ENCODE results near the gene MEIS1.

MEIS1 gene

GRCh38 chr2:66547118-66547517, 112.2 kb downstream of the MEIS1 start:
- no peak overlapping the region for H2AFZ ChIP-seq (ENCODE audit: low read depth, low read length)
- no peak overlapping the region for H3K9ac ChIP-seq (ENCODE audit: low read length)
- peaks cover 10% of the 10 kb centered on the region; the same call in 1 of the 2 replicates for H3K4me1 ChIP-seq (ENCODE audit: low read length)
- H3K79me2 ChIP-seq (ENCODE audit: low read length): no peaks in the 10 kb centered on the region
- no peak overlapping the region for H3K4me2 ChIP-seq (ENCODE audit: low read length)
- no peaks in the 10 kb centered on the region for H3K9me3 ChIP-seq (ENCODE audit: insufficient read depth, low read length)
- H3K27ac ChIP-seq (ENCODE audit: low read length): no peak overlapping the region
- H3K4me3 ChIP-seq (ENCODE audit: low read length): no peak overlapping the region
- H3K36me3 ChIP-seq (replicated peaks; ENCODE audit: low read depth, low read length): no peaks in the 10 kb centered on the region
- H4K20me1 ChIP-seq (ENCODE audit: insufficient read depth, low read length): no peaks in the 10 kb centered on the region
- no peak for TF ChIP-seq EZH2phosphoT487 (IDR thresholded peaks at IDR 0.05; ENCODE audit: low read depth)
- no peak for TF ChIP-seq CTCF (IDR thresholded peaks at IDR 0.05; ENCODE audit: low read depth, low read length)
- H3K27me3 ChIP-seq (ENCODE audit: low read depth, low read length): no peaks in the 10 kb centered on the region

GRCh38 chr2:66547887-66548286, 113.0 kb downstream of the MEIS1 start:
- no peak overlapping the region for H3K27ac ChIP-seq (ENCODE audit: low read length)
- no peaks in the 10 kb centered on the region for H4K20me1 ChIP-seq (ENCODE audit: insufficient read depth, low read length)
- TF ChIP-seq EZH2phosphoT487 (IDR thresholded peaks at IDR 0.05; ENCODE audit: low read depth): no peak
- no peak for TF ChIP-seq CTCF (IDR thresholded peaks at IDR 0.05; ENCODE audit: low read depth, low read length)
- no peaks in the 10 kb centered on the region for H3K9me3 ChIP-seq (ENCODE audit: insufficient read depth, low read length)
- H3K79me2 ChIP-seq (ENCODE audit: low read length): no peaks in the 10 kb centered on the region
- no peaks in the 10 kb centered on the region for H3K36me3 ChIP-seq (replicated peaks; ENCODE audit: low read depth, low read length)
- peaks cover 10% of the 10 kb centered on the region; the same call in 1 of the 2 replicates for H3K4me1 ChIP-seq (ENCODE audit: low read length)
- no peaks in the 10 kb centered on the region for H3K27me3 ChIP-seq (ENCODE audit: low read depth, low read length)
- H3K4me2 ChIP-seq (ENCODE audit: low read length): no peak overlapping the region
- H3K4me3 ChIP-seq (ENCODE audit: low read length): no peak overlapping the region
- no peak overlapping the region for H3K9ac ChIP-seq (ENCODE audit: low read length)
- no peak overlapping the region for H2AFZ ChIP-seq (ENCODE audit: low read depth, low read length)

GRCh38 chr2:66548422-66548821, 113.5 kb downstream of the MEIS1 start:
- Histone ChIP-seq H3K9ac (ENCODE audit: low read length) (no peak overlapping the region), H3K79me2 (ENCODE audit: low read length) (no peaks in the 10 kb centered on the region), H4K20me1 (ENCODE audit: insufficient read depth, low read length) (no peaks in the 10 kb centered on the region), H2AFZ (ENCODE audit: low read depth, low read length) (no peak overlapping the region), H3K27ac (ENCODE audit: low read length) (no peak overlapping the region), H3K4me2 (ENCODE audit: low read length) (no peak overlapping the region), H3K9me3 (ENCODE audit: insufficient read depth, low read length) (no peaks in the 10 kb centered on the region), H3K27me3 (ENCODE audit: low read depth, low read length) (no peaks in the 10 kb centered on the region), H3K36me3 (replicated peaks; ENCODE audit: low read depth, low read length) (no peaks in the 10 kb centered on the region), H3K4me1 (ENCODE audit: low read length) (peaks cover 10% of the 10 kb centered on the region; the same call in 1 of the 2 replicates), H3K4me3 (ENCODE audit: low read length) (no peak overlapping the region)
- TF ChIP-seq CTCF (IDR thresholded peaks at IDR 0.05; ENCODE audit: low read depth, low read length) (no peak), EZH2phosphoT487 (IDR thresholded peaks at IDR 0.05; ENCODE audit: low read depth) (no peak)

- Histone ChIP-seq H3K9me3 (ENCODE audit: insufficient read depth, low read length) (no peaks in the 10 kb centered on the region), H3K9ac (ENCODE audit: low read length) (no peak overlapping the region), H3K27me3 (ENCODE audit: low read depth, low read length) (peaks cover 14% of the 10 kb centered on the region; the same call in 1 of the 2 replicates), H3K36me3 (replicated peaks; ENCODE audit: low read depth, low read length) (no peaks in the 10 kb centered on the region), H2AFZ (ENCODE audit: low read depth, low read length) (no peak overlapping the region), H4K20me1 (ENCODE audit: insufficient read depth, low read length) (no peaks in the 10 kb centered on the region), H3K4me2 (ENCODE audit: low read length) (no peak overlapping the region), H3K27ac (ENCODE audit: low read length) (no peak overlapping the region), H3K79me2 (ENCODE audit: low read length) (no peaks in the 10 kb centered on the region), H3K4me1 (ENCODE audit: low read length) (no peaks in the 10 kb centered on the region), H3K4me3 (ENCODE audit: low read length) (no peak overlapping the region)
- TF ChIP-seq CTCF (IDR thresholded peaks at IDR 0.05; ENCODE audit: low read depth, low read length): no peak
- no peak for TF ChIP-seq EZH2phosphoT487 (IDR thresholded peaks at IDR 0.05; ENCODE audit: low read depth)
Observed at GRCh38 chr2:66550826-66551225, 115.9 kb downstream of the MEIS1 start.

All from OCI-LY3 (cell line).